NCI-H748 (cell line): ENCODE results near the gene TNFSF12.

Experiments used
- DNase-seq: peaks from one replicate; lab custom pipeline; 2025; ENCODE audit not compliant: unreplicated experiment; lab: John Stamatoyannopoulos, UW

Gene TNFSF12

DNA sequence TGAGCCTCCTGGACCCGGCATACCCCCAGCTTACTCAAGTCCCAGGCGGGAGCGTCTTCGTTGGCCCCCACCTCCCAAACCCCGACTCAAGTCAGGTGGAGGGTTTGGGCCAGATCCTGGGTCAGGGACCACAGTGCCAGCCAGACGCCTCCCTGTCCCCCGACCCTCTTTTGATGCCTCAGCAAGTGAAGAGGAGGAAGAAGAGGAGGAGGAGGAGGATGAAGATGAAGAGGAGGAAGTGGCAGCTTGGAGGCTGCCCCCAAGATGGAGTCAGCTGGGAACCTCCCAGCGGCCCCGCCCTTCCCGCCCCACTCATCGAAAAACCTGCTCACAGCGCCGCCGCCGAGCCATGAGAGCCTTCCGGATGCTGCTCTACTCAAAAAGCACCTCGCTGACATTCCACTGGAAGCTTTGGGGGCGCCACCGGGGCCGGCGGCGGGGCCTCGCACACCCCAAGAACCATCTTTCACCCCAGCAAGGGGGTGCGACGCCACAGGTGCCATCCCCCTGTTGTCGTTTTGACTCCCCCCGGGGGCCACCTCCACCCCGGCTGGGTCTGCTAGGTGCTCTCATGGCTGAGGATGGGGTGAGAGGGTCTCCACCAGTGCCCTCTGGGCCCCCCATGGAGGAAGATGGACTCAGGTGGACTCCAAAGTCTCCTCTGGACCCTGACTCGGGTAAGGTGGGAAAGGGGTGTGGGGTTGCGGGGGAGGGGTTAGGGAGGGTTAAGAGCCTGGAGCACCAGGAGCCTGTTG, 14.4 kb downstream of the TNFSF12 start:
- DNase-seq = no peak

DNA sequence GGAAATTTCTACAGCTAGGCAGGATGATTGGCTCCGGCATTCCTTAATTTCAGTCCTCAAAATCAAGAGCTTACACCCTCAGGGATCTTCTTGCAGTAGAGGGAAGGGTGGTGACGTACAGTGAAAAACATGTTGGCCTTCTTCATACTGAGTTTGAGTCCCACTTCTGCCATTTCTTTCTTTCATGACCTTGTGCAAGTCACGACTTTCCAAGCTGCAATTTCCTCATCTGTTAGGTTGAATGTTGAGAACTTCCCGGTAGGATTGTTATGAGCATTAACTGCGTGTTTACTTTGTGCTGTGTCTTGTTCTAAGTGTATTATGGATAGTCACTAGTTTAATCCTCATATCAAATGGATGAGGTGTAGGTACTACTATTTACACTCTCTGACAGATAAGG, 20.7 kb downstream of the TNFSF12 start:
- DNase-seq = no peak

- DNase-seq = no peak
Observed at GRCh38 chr17:7570351-7570750, 21.5 kb downstream of the TNFSF12 start.

DNA sequence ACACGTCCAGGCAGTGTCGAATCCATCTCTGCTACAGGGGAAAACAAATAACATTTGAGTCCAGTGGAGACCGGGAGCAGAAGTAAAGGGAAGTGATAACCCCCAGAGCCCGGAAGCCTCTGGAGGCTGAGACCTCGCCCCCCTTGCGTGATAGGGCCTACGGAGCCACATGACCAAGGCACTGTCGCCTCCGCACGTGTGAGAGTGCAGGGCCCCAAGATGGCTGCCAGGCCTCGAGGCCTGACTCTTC, 23.4 kb downstream of the TNFSF12 start:
- no peak for DNase-seq

DNA sequence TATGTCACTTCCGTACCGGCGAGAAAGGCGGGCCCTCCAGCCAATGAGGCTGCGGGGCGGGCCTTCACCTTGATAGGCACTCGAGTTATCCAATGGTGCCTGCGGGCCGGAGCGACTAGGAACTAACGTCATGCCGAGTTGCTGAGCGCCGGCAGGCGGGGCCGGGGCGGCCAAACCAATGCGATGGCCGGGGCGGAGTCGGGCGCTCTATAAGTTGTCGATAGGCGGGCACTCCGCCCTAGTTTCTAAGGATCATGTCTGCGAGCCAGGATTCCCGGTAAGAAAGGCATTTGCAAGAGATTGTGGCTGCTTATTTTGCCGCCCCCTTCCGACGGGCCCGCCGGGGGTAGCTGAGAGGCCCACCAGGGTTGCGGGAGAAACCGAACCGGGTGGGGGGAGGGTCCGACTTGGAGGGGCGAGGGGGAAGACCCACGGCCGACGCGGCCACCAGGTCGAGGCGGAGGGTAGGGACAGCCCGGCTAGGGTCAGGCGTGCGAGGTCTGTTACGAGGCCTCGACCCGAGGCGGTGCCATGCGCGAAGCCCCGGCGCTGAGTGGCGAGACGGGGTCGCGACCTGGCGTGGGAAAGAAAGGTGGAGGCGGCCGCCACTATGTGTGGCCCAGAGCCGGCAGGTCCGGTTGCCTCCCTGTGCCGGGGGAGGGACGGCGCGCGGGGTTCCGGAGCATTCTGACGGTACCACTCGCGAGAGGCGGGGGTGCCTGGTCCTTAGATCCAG, 23.9 kb downstream of the TNFSF12 start:
- peak; percentile 100 for DNase-seq

GRCh38 chr17:7573324-7574080, 24.6 kb downstream of the TNFSF12 start:
- DNase-seq = peak; percentile 95

- no peak for DNase-seq
Observed at GRCh38 chr17:7574176-7574953, 25.5 kb downstream of the TNFSF12 start.

DNA sequence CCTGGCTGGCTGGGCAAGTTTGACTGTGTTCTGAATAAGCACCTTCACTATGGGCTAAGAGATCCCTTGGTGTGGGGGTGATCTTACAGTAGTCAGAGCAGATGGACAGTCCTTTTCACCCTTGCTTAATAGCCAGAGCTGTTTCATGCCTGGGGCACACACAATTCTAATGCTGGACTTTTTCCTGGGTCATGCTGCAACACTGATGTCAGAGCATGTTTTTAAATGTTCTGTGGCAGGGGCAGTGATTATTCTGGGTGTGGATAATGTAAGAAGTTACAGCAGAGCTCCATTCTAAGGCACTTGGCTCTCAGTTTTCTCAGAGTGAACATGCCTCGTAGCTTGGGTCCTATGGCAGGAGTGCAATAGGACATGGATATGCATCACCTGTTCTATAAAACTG, 26.6 kb downstream of the TNFSF12 start:
- DNase-seq = no peak

DNA sequence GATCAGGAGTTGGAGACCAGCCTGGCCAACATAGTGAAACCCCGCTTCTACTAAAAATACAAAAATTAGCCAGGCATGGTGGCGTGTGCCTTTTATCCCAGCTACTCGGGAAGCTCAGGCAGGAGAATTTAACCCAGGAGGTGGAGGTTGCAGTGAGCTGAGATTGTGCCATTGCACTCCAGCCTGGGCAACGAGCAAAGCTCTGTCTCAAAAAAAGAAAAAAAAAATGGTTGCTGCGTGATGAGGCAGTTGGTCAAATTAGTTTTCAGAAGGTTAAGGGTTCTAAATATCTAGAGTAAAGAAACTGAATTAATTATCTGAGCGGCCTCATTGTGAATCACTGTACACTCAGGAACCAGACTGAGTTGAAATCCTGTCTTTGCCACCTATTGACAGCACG, 27.1 kb downstream of the TNFSF12 start:
- no peak for DNase-seq

DNA sequence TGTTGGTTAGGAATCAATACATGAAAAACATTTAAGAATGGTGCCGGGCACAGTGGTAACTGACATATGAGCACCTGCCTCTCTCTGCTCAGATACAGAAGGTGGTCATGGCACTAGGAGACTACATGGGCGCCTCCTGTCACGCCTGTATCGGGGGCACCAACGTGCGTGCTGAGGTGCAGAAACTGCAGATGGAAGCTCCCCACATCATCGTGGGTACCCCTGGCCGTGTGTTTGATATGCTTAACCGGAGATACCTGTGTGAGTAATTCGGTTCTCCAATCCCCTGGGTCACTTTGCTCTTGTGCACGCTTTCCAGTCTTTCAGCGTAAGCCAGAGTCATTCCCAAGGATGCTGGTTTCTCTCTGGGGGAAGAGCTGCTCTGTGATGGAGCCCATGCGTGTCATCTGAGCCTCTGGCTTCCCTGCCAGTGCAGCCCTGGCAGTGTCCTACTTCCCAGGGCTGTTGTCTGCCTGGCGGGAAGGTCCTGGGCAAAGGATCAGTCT, 27.6 kb downstream of the TNFSF12 start:
- DNase-seq = no peak

GRCh38 chr17:7577327-7578199, 28.7 kb downstream of the TNFSF12 start:
- no peak for DNase-seq

DNA sequence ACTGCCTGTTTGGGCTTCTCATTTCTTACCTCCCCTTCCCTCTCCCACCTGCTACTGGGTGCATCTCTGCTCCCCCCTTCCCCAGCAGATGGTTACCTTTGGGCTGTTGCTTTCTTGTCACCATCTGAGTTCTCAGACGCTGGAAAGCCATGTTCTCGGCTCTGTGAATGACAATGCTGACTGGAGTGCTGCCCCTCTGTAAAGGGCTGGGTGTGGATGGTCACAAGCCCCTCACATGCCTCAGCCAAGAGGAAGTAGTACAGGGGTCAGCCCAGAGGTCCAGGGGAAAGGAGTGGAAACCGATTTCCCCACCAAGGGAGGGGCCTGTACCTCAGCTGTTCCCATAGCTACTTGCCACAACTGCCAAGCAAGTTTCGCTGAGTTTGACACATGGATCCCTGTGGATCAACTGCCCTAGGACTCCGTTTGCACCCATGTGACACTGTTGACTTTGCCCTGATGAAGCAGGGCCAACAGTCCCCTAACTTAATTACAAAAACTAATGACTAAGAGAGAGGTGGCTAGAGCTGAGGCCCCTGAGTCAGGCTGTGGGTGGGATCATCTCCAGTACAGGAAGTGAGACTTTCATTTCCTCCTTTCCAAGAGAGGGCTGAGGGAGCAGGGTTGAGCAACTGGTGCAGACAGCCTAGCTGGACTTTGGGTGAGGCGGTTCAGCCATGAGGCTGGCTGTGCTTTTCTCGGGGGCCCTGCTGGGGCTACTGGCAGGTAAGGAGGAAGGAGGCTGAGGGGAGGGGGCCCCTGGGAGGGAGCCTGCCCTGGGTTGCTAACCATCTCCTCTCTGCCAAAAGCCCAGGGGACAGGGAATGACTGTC, 30.4 kb downstream of the TNFSF12 start, which contains the start of gene CD68:
Gene CD68 (plus strand): TSS at position 638 of the 833 bp plus-strand sequence. CDS start 40 bp downstream, at position 678.
- peak; percentile 55 for DNase-seq

- DNase-seq = no peak
Observed at GRCh38 chr17:7579834-7580603, 31.2 kb downstream of the TNFSF12 start.

DNA sequence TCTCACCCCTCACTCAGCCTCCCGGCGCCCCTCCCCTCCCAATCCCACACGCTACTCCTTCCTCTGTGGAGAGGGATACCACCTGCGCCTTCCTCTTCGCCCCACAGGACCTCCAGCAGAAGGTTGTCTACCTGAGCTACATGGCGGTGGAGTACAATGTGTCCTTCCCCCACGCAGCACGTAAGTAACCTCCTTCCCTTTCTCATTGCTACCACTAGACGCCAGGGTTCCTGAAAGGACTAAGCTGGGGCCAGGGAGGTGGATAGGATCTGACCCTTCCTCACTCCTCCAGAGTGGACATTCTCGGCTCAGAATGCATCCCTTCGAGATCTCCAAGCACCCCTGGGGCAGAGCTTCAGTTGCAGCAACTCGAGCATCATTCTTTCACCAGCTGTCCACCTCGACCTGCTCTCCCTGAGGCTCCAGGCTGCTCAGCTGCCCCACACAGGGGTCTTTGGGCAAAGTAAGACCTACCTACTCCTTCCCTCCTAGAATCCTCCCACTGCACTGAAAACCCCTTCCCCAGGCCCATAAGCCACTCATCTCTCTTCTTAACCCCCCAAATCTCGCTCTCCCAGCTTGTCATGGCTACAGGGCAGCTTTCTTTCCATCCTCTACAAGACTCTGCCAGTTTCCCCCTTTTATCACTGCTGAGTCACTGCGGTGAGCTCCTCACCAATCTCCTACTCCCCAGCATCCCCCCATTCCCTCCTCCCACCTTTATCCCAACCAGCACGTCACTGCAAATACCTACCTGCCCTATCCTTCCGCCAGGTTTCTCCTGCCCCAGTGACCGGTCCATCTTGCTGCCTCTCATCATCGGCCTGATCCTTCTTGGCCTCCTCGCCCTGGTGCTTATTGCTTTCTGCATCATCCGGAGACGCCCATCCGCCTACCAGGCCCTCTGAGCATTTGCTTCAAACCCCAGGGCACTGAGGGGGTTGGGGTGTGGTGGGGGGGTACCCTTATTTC, 32.0 kb downstream of the TNFSF12 start:
- DNase-seq = no peak

- DNase-seq = no peak
Observed at GRCh38 chr17:7582396-7583252, 33.8 kb downstream of the TNFSF12 start.
